Panc1 (cell line): Measurements from ENCODE around the gene RNF103. TPM values are rescaled to one million over a fixed set of nuclear protein-coding genes. Genes with fewer than 3 reads are reported as not detected.

ENCODE experiments used
- ATAC-seq: fragments of 200-7000 bp; cut with Tn5 transposase; 2 replicates; pipeline ENCODE4 v1.9.1; 2020; ENCODE audit warnings: mild to moderate bottlenecking, moderate library complexity
- BruUV-seq: library from RNA; stranded (reverse); fragments of 400-500 nt; replicated peaks from 2 replicates; lab custom pipeline; 2021; lab: Mats Ljungman, UMichigan
- CTCF ChIA-PET: fragments of 300-600 bp; sonication (Branson Sonifier 250); formaldehyde crosslinking; loops from one replicate; lab custom pipeline; 2022; ENCODE audit warnings: antibody characterized with exemption; lab: Charles Lee
- POLR2A ChIA-PET: fragments of 300-600 bp; sonication (Branson Sonifier 250); formaldehyde crosslinking; loops from one replicate; lab custom pipeline; 2022; ENCODE audit warnings: antibody characterized with exemption; lab: Charles Lee
- DNase-seq: peaks from one replicate; pipeline ENCODE4 v3.0.0-alpha.2; 2010; ENCODE audit warnings: low read depth, low spot score
- H3K27ac ChIP-seq: 2 replicates; pipeline ENCODE4 v1.5.1; 2011; ENCODE audit warnings: mild to moderate bottlenecking, low read length, inconsistent platforms
- H3K27me3 ChIP-seq: fragments of 200-500 bp; sonication (Bioruptor generic); 2 replicates; pipeline ENCODE4 v1.6.0; 2014; ENCODE audit warnings: low read length, inconsistent platforms; ENCODE audit not compliant: control insufficient read depth, insufficient read depth
- H3K36me3 ChIP-seq: fragments of 200-500 bp; sonication (Bioruptor generic); 2 replicates; pipeline ENCODE4 v1.5.1; 2014; ENCODE audit warnings: inconsistent platforms, mild to moderate bottlenecking, low read length, moderate library complexity; ENCODE audit not compliant: control insufficient read depth, insufficient read depth
- H3K4me1 ChIP-seq: 2 replicates; pipeline ENCODE4 v1.5.1; 2011; ENCODE audit warnings: inconsistent platforms, mild to moderate bottlenecking, low read length, moderate library complexity; ENCODE audit not compliant: control insufficient read depth, insufficient read depth
- H3K4me3 ChIP-seq, 2 experiments: 2 replicates each; pipeline ENCODE4 v1.5.1; 2011 to 2012; ENCODE audit warnings: low read depth in 2 of 2, low read length in 2 of 2, mild to moderate bottlenecking in 2 of 2, inconsistent platforms in 1 of 2, moderate library complexity in 1 of 2
- H3K9me3 ChIP-seq: fragments of 200-500 bp; sonication (Bioruptor generic); 2 replicates; pipeline ENCODE4 v1.5.1; 2014; ENCODE audit warnings: low read depth, mild to moderate bottlenecking, inconsistent platforms, low read length, moderate library complexity; ENCODE audit not compliant: control insufficient read depth, insufficient read depth
- CTCF ChIP-seq: fragments of 450-650 bp; IDR thresholded peaks from 2 replicates; pipeline ENCODE4 v1.5.1; 2017; ENCODE audit warnings: mild to moderate bottlenecking
- POLR2AphosphoS5 ChIP-seq: IDR thresholded peaks from 2 replicates; pipeline ENCODE4 v1.6.1; 2012; ENCODE audit warnings: mild to moderate bottlenecking, low read depth, low read length, moderate library complexity
- REST ChIP-seq, 2 experiments: IDR thresholded peaks; 2 replicates each; pipeline ENCODE4 v1.6.1; 2011 to 2012; ENCODE audit warnings: low read depth in 2 of 2, control low read depth in 1 of 2, low read length in 1 of 2, mild to moderate bottlenecking in 1 of 2, moderate library complexity in 1 of 2; ENCODE audit not compliant: insufficient read depth in 1 of 2
- SIN3A ChIP-seq: IDR thresholded peaks from 2 replicates; pipeline ENCODE4 v1.6.1; 2012; ENCODE audit warnings: low read depth, mild to moderate bottlenecking, low read length, moderate library complexity, borderline replicate concordance; ENCODE audit not compliant: insufficient read depth
- TCF7L2 ChIP-seq: IDR thresholded peaks from 2 replicates; pipeline ENCODE4 v1.6.1; 2011; ENCODE audit warnings: mild to moderate bottlenecking, low read depth, low read length, inconsistent platforms
- in situ Hi-C: cut with HindIII; loops from 2 replicates; pipeline ENCODE4 v1.10.0; 2016; ENCODE audit warnings: low sequenced_read_pairs, low pct_unique_long_range_greater_than_20kb
- intact Hi-C: fragments of 100-400 bp; cut with micrococcal nuclease; formaldehyde crosslinking; loops from one replicate; pipeline ENCODE4 v1.10.0; 2022; ENCODE audit not compliant: unreplicated experiment
- total RNA-seq: library from RNA; stranded (reverse); gene quantifications from one replicate; pipeline ENCODE4 v1.2.1, GENCODE V29; 2021; ENCODE audit not compliant: unreplicated experiment

RNF103 gene
- total RNA-seq, 1 experiment from 2014 or later: 37.6 TPM

GRCh38 chr2:86623043-86623493 lies 597 bp downstream of the RNF103 start:
- TF ChIP-seq TCF7L2 (peak; percentile 30; the same call in 1 of the 2 replicates), SIN3A (no peak; the same call in 1 of the 2 replicates)
- in situ Hi-C loops: no loop called here
- POLR2A ChIA-PET: no interaction called here
- Histone ChIP-seq H3K27me3 (no peaks in the 10 kb centered on the region), H3K36me3 (peaks cover 18% of the 10 kb centered on the region), H3K4me1 (peaks cover 12% of the 10 kb centered on the region), H3K9me3 (no peaks in the 10 kb centered on the region), H3K4me3 (peak overlapping the region; percentile 97 to 99), H3K27ac (peak overlapping the region; percentile 94)
- ATAC-seq (peak; percentile 41), DNase-seq (no peak)
- no TSS peak for BruUV-seq
- intact Hi-C loops: no loop called here
- CTCF ChIA-PET: no interaction called here

GRCh38 chr2:86622519-86623042 lies 1.1 kb downstream of the RNF103 start:
- Histone ChIP-seq H3K36me3 (peaks cover 20% of the 10 kb centered on the region), H3K27me3 (no peaks in the 10 kb centered on the region), H3K27ac (peak overlapping the region; percentile 94), H3K4me3 (peak overlapping the region; percentile 97 to 99), H3K9me3 (no peaks in the 10 kb centered on the region), H3K4me1 (peaks cover 12% of the 10 kb centered on the region)
- intact Hi-C loops: no loop called here
- ChIA-PET POLR2A (no interaction called here), CTCF (no interaction called here)
- ATAC-seq (no peak), DNase-seq (no peak)
- in situ Hi-C loops: no loop called here
- no TSS peak for BruUV-seq
- TF ChIP-seq REST (IDR thresholded peaks at IDR 0.05; ENCODE audit: insufficient read depth in 1 of 2, low read depth in 2 of 2, low read length in 1 of 2) (no peak), CTCF (no peak), SIN3A (no peak), TCF7L2 (no peak), POLR2AphosphoS5 (no peak)

- no peaks in the 10 kb centered on the region for H3K27me3 ChIP-seq
- peak overlapping the region; percentile 94 for H3K27ac ChIP-seq
- peak overlapping the region; percentile 97 to 99 for H3K4me3 ChIP-seq
- TSS peak; percentile 43 for BruUV-seq
- CTCF ChIA-PET: no interaction called here
- ATAC-seq (no peak), DNase-seq (no peak)
- no peaks in the 10 kb centered on the region for H3K9me3 ChIP-seq
- H3K36me3 ChIP-seq: peaks cover 27% of the 10 kb centered on the region
- intact Hi-C loops: no loop called here
- TF ChIP-seq CTCF (no peak), REST (IDR thresholded peaks at IDR 0.05; ENCODE audit: insufficient read depth in 1 of 2, low read depth in 2 of 2, low read length in 1 of 2) (no peak), POLR2AphosphoS5 (no peak), TCF7L2 (no peak), SIN3A (no peak)
- POLR2A ChIA-PET: no interaction called here
- peaks cover 12% of the 10 kb centered on the region for H3K4me1 ChIP-seq
- in situ Hi-C loops: no loop called here
Measured at GRCh38 chr2:86621280-86621943, 2.3 kb downstream of the RNF103 start.
